HCT116 (cell line): ENCODE data around the gene TMIE. TPM values are rescaled to one million over a fixed set of nuclear protein-coding genes. Genes with fewer than 3 reads are reported as not detected.

ENCODE experiments used
- ATAC-seq: fragments of 200-7000 bp; cut with Tn5 transposase; 2 replicates; pipeline ENCODE4 v1.9.1; 2020; ENCODE audit warnings: mild to moderate bottlenecking, moderate library complexity
- BruUV-seq: library from RNA; stranded (reverse); fragments of 400-500 nt; replicated peaks from 2 replicates; lab custom pipeline; 2021; lab: Mats Ljungman, UMichigan
- CTCF ChIA-PET: fragments of 300-600 bp; sonication (Branson Sonifier 250); formaldehyde crosslinking; loops from one replicate; lab custom pipeline; 2021; ENCODE audit warnings: antibody characterized with exemption; lab: Charles Lee
- POLR2A ChIA-PET: fragments of 300-600, 350-600 bp; sonication (Branson Sonifier 250); formaldehyde crosslinking; loops from one replicate; lab custom pipeline; 2021; ENCODE audit warnings: antibody characterized with exemption; lab: Charles Lee
- RAD21 ChIA-PET, 2 experiments: fragments of 300-600 bp; sonication (Branson Sonifier 250); formaldehyde crosslinking; loops; one replicate each; lab custom pipeline; 2023; ENCODE audit warnings: low total read pairs in 2 of 2; ENCODE audit not compliant: uncharacterized antibody in 2 of 2, unreplicated experiment in 2 of 2, low non-redundant PET in 1 of 2; lab: Charles Lee
- DNase-seq: peaks from one replicate; pipeline ENCODE4 v3.0.0-alpha.2; 2010; ENCODE audit warnings: low read depth, low spot score
- H2AFZ ChIP-seq: fragments of 200-600 bp; shearing (Covaris generic), sonication (generic); 2 replicates; pipeline ENCODE4 v1.6.1; 2017; ENCODE audit warnings: low read depth, mixed run types, mixed read lengths, antibody characterized with exemption, low read length; ENCODE audit not compliant: poor library complexity, severe bottlenecking
- H3K27ac ChIP-seq: 2 replicates; pipeline ENCODE4 v1.5.1; 2012; ENCODE audit warnings: low read depth, low read length
- H3K27me3 ChIP-seq: fragments of 200-600 bp; sonication (generic); 2 replicates; pipeline ENCODE4 v1.6.1; 2016; ENCODE audit warnings: mixed run types, low read length, mixed read lengths; ENCODE audit not compliant: insufficient read depth
- H3K36me3 ChIP-seq, 2 experiments: fragments of 200-500 bp in 1 of 2; fragments of 200-600 bp in 1 of 2; sonication (Bioruptor generic) in 1 of 2; sonication (generic) in 1 of 2; 2 replicates each; pipeline versions ENCODE4 v1.5.1 to v1.6.1; 2014 to 2016; ENCODE audit warnings: low read length in 2 of 2, inconsistent platforms in 1 of 2, mixed read lengths in 1 of 2, mixed run types in 1 of 2; ENCODE audit not compliant: insufficient read depth in 2 of 2, control insufficient read depth in 1 of 2
- H3K4me1 ChIP-seq, 2 experiments: fragments of 200-600 bp in 1 of 2; sonication (generic) in 1 of 2; 2 replicates each; pipeline versions ENCODE4 v1.5.1 to v1.6.1; 2012 to 2017; ENCODE audit warnings: low read length in 2 of 2, inconsistent platforms in 1 of 2, mild to moderate bottlenecking in 1 of 2, mixed read lengths in 1 of 2, mixed run types in 1 of 2, moderate library complexity in 1 of 2; ENCODE audit not compliant: insufficient read depth in 2 of 2, control insufficient read depth in 1 of 2
- H3K4me2 ChIP-seq: fragments of 200-600 bp; sonication (generic); 2 replicates; pipeline ENCODE4 v1.6.1; 2017; ENCODE audit warnings: mixed run types, low read length, mixed read lengths
- H3K4me3 ChIP-seq, 2 experiments: fragments of 200-600 bp in 1 of 2; sonication (generic) in 1 of 2; replicated peaks in 1 of 2; 2 replicates each; pipeline ENCODE4 v1.5.1; 2011 to 2016; ENCODE audit warnings: low read length in 2 of 2, control low read depth in 1 of 2, low read depth in 1 of 2, mild to moderate bottlenecking in 1 of 2, mixed read lengths in 1 of 2, mixed run types in 1 of 2
- H3K79me2 ChIP-seq: fragments of 200-600 bp; sonication (generic); 2 replicates; pipeline ENCODE4 v1.6.1; 2017; ENCODE audit warnings: mild to moderate bottlenecking, mixed run types, low read length, moderate library complexity, mixed read lengths; ENCODE audit not compliant: insufficient read depth
- H3K9ac ChIP-seq: fragments of 200-600 bp; sonication (generic); 2 replicates; pipeline ENCODE4 v1.6.1; 2016; ENCODE audit warnings: low read length, mixed read lengths
- H3K9me2 ChIP-seq: fragments of 200-600 bp; sonication (generic), shearing (Covaris generic); 2 replicates; pipeline ENCODE4 v1.6.1; 2017; ENCODE audit warnings: mixed run types, mild to moderate bottlenecking, moderate library complexity; ENCODE audit not compliant: insufficient read depth
- H3K9me3 ChIP-seq, 2 experiments: fragments of 200-500 bp in 1 of 2; fragments of 200-600 bp in 1 of 2; sonication (Bioruptor generic) in 1 of 2; sonication (generic) in 1 of 2; 2 replicates each; pipeline ENCODE4 v1.6.1; 2014 to 2017; ENCODE audit warnings: low read length in 2 of 2, mixed read lengths in 2 of 2, inconsistent platforms in 1 of 2, low read depth in 1 of 2, mild to moderate bottlenecking in 1 of 2, mixed run types in 1 of 2, moderate library complexity in 1 of 2; ENCODE audit not compliant: control insufficient read depth in 1 of 2, insufficient read depth in 1 of 2
- H4K20me1 ChIP-seq: fragments of 200-600 bp; sonication (generic), shearing (Covaris generic); 2 replicates; pipeline ENCODE4 v1.6.1; 2017; ENCODE audit warnings: mixed run types, mild to moderate bottlenecking, moderate library complexity; ENCODE audit not compliant: insufficient read depth
- RAD21 ChIP-seq: IDR thresholded peaks from 2 replicates; pipeline ENCODE4 v1.6.1; 2012; ENCODE audit warnings: low read depth, mild to moderate bottlenecking
- intact Hi-C: fragments of 100-400 bp; cut with micrococcal nuclease; formaldehyde crosslinking; loops from 2 replicates; pipeline ENCODE4 v1.10.0; 2022
- total RNA-seq: library from RNA; stranded (reverse); gene quantifications from one replicate; pipeline ENCODE4 v1.2.1, GENCODE V29; 2021; ENCODE audit not compliant: unreplicated experiment
- TF ChIP-seq, protein P1 (sequence below): IDR thresholded peaks from 2 replicates; pipeline ENCODE4 v1.6.1; 2012; ENCODE audit warnings: low read depth
- TF ChIP-seq, protein P2 (sequence below), 3 experiments: fragments of 200-600 bp in 1 of 3; sonication (generic) in 1 of 3; IDR thresholded peaks in 2 of 3; conservative IDR thresholded peaks in 1 of 3; 2 replicates each; pipeline ENCODE4 v1.5.1; 2012 to 2017; ENCODE audit warnings: low read depth in 2 of 3, low read length in 2 of 3, antibody characterized with exemption in 1 of 3, borderline replicate concordance in 1 of 3, control low read depth in 1 of 3, mild to moderate bottlenecking in 1 of 3, mixed read lengths in 1 of 3, mixed run types in 1 of 3, moderate library complexity in 1 of 3; ENCODE audit not compliant: insufficient read depth in 1 of 3

TMIE gene
- total RNA-seq, 1 experiment from 2014 or later: 0.74 TPM

DNA sequence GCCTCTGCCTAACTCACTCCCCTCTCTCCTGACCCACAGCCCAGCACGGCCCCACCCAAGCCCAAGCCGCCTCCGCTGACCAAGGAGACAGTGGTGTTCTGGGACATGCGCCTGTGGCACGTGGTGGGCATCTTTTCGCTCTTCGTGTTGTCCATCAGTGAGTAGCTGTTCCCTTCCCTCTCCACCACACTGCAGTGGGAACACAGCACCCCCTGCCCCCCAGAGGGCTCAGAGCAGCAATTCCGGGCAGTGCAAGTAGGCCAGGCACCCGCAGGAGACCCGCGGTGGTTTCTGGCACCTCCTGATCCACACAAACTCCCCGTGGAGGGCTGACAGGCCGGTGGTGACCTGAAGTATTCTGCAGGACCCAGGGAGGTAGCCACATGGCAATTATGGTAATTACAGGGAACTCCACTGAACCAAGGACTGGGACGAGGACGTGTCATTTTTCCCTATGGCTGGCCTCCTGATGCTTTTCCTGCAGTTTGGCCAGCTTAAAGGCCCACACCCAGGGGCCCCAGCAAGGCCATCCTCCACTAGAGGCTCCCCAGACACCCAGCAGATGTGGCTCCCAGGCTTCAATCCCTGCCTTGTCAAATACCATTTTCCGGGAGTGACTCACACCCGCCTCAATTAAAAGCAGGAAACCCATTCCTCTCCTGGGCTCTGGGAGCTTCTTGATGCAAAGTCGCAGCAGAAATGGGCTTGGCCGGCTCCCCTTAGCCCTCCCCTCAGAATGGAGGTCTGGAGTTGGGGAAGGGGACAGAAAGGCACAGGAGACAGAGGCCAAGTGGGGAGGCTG lies 4.8 kb downstream of the TMIE start:
- Histone ChIP-seq H3K4me2 (peak overlapping the region; percentile 23), H3K79me2 (no peaks in the 10 kb centered on the region), H3K4me3 (no peak overlapping the region), H3K4me1 (peaks cover 7 to 15% of the 10 kb centered on the region in 2 experiments; a peak in 3 of 4 replicates), H3K36me3 (no peaks in the 10 kb centered on the region), H3K27me3 (no peaks in the 10 kb centered on the region), H3K9me2 (no peaks in the 10 kb centered on the region), H4K20me1 (no peaks in the 10 kb centered on the region), H3K27ac (no peak overlapping the region), H2AFZ (no peak overlapping the region), H3K9me3 (no peaks in the 10 kb centered on the region), H3K9ac (no peak overlapping the region)
- TF ChIP-seq RAD21: peak; percentile 42; the same call in 1 of the 2 replicates
- TF ChIP-seq, protein P1, sequence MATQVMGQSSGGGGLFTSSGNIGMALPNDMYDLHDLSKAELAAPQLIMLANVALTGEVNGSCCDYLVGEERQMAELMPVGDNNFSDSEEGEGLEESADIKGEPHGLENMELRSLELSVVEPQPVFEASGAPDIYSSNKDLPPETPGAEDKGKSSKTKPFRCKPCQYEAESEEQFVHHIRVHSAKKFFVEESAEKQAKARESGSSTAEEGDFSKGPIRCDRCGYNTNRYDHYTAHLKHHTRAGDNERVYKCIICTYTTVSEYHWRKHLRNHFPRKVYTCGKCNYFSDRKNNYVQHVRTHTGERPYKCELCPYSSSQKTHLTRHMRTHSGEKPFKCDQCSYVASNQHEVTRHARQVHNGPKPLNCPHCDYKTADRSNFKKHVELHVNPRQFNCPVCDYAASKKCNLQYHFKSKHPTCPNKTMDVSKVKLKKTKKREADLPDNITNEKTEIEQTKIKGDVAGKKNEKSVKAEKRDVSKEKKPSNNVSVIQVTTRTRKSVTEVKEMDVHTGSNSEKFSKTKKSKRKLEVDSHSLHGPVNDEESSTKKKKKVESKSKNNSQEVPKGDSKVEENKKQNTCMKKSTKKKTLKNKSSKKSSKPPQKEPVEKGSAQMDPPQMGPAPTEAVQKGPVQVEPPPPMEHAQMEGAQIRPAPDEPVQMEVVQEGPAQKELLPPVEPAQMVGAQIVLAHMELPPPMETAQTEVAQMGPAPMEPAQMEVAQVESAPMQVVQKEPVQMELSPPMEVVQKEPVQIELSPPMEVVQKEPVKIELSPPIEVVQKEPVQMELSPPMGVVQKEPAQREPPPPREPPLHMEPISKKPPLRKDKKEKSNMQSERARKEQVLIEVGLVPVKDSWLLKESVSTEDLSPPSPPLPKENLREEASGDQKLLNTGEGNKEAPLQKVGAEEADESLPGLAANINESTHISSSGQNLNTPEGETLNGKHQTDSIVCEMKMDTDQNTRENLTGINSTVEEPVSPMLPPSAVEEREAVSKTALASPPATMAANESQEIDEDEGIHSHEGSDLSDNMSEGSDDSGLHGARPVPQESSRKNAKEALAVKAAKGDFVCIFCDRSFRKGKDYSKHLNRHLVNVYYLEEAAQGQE: no peak
- TF ChIP-seq, protein P2, sequence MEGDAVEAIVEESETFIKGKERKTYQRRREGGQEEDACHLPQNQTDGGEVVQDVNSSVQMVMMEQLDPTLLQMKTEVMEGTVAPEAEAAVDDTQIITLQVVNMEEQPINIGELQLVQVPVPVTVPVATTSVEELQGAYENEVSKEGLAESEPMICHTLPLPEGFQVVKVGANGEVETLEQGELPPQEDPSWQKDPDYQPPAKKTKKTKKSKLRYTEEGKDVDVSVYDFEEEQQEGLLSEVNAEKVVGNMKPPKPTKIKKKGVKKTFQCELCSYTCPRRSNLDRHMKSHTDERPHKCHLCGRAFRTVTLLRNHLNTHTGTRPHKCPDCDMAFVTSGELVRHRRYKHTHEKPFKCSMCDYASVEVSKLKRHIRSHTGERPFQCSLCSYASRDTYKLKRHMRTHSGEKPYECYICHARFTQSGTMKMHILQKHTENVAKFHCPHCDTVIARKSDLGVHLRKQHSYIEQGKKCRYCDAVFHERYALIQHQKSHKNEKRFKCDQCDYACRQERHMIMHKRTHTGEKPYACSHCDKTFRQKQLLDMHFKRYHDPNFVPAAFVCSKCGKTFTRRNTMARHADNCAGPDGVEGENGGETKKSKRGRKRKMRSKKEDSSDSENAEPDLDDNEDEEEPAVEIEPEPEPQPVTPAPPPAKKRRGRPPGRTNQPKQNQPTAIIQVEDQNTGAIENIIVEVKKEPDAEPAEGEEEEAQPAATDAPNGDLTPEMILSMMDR (IDR thresholded peaks at IDR 0.05 in 2 of 3, conservative IDR thresholded peaks at IDR 0.05 in 1 of 3; ENCODE audit: borderline replicate concordance in 1 of 3, insufficient read depth in 1 of 3, low read depth in 2 of 3, low read length in 2 of 3): peak in 1 of 3 experiments; percentile 7; a peak in 1 of 6 replicates
- no TSS peak for BruUV-seq
- DNase-seq: no peak
- POLR2A ChIA-PET: no interaction called here
- peak; percentile 33; the same call in 1 of the 2 replicates for ATAC-seq
- RAD21 ChIA-PET: interaction anchor here in 1 of 2 experiments (0.8 kb wide), 1 partner anchor 204 kb away, joined by 3 read pairs; no protein-coding TSS in a partner anchor
- intact Hi-C loops: loop anchor here (1.0 to 10.0 kb wide), 6 partner anchors 189 to 1079 kb away; partner anchors contain the start of gene SMARCC1
- CTCF ChIA-PET: interaction anchor here (1.0 to 1.3 kb wide), 5 partner anchors 9 to 204 kb away, joined by 3 to 7 read pairs (median 3); no protein-coding TSS in a partner anchor
